ENCODE data around the gene ADORA2A.

- TF ChIP-seq CTCF (optimal IDR thresholded peaks at IDR 0.05 in 1 of 3, IDR thresholded peaks at IDR 0.05 in 1 of 3, conservative IDR thresholded peaks at IDR 0.05 in 1 of 3; ENCODE audit: extremely low read depth in 1 of 3, insufficient read depth in 2 of 3, low read length in 3 of 3) (peak; percentile 16 to 53 (median 37)), EZH2 (IDR thresholded peaks at IDR 0.05; ENCODE audit: low read length) (no peak)
Observed at GRCh38 chr22:24421428-24421931, 5.9 kb upstream of the ADORA2A start.
